CD4-positive, alpha-beta T cell treated with Interleukin-2 at 100 ng/mL for 4 hours (primary cell): Measurements from ENCODE around the gene PTX4.

Experiments used
- DNase-seq: peaks from one replicate; pipeline ENCODE4 v3.0.0-alpha.2; 2020; ENCODE audit warnings: low spot score

PTX4 gene

GRCh38 chr16:1524366-1524765 is 35.6 kb upstream of the PTX4 start:
- no peak for DNase-seq

- DNase-seq = no peak
Measured at GRCh38 chr16:1523581-1524245, 35.0 kb upstream of the PTX4 start.

- no peak for DNase-seq
Measured at GRCh38 chr16:1520461-1520860, 31.7 kb upstream of the PTX4 start.

GRCh38 chr16:1519831-1520230 is 31.1 kb upstream of the PTX4 start:
- no peak for DNase-seq

- no peak for DNase-seq
Measured at GRCh38 chr16:1518626-1519135, 29.9 kb upstream of the PTX4 start.

- DNase-seq = no peak
Measured at GRCh38 chr16:1514507-1514906, 25.8 kb upstream of the PTX4 start.

- no peak for DNase-seq
Measured at GRCh38 chr16:1512774-1513173, 24.0 kb upstream of the PTX4 start.

- no peak for DNase-seq
Measured at GRCh38 chr16:1511662-1512569, 23.2 kb upstream of the PTX4 start.

GRCh38 chr16:1510941-1511351 is 22.2 kb upstream of the PTX4 start:
- no peak for DNase-seq

GRCh38 chr16:1510272-1510671 is 21.5 kb upstream of the PTX4 start:
- no peak for DNase-seq

- DNase-seq = no peak
Measured at GRCh38 chr16:1509307-1510221, 20.8 kb upstream of the PTX4 start.

- no peak for DNase-seq
Measured at GRCh38 chr16:1508494-1509187, 19.9 kb upstream of the PTX4 start.

GRCh38 chr16:1506494-1507213 is 17.9 kb upstream of the PTX4 start:
- no peak for DNase-seq

GRCh38 chr16:1505912-1506311 is 17.2 kb upstream of the PTX4 start:
- DNase-seq = no peak

GRCh38 chr16:1505073-1505844 is 16.5 kb upstream of the PTX4 start:
- no peak for DNase-seq

GRCh38 chr16:1503110-1503955 is 14.6 kb upstream of the PTX4 start:
- no peak for DNase-seq

GRCh38 chr16:1502092-1503004 is 13.6 kb upstream of the PTX4 start:
- no peak for DNase-seq

- no peak for DNase-seq
Measured at GRCh38 chr16:1501630-1502029, 12.9 kb upstream of the PTX4 start.
